ENCODE results near the gene ADARB1.

Gene ADARB1

GRCh38 chr21:45056917-45057560 is 17.3 kb upstream of the ADARB1 start:
- DNase-seq, result no peak

GRCh38 chr21:45057886-45058285 is 16.5 kb upstream of the ADARB1 start:
- no peak for DNase-seq

- no peak for DNase-seq
Measured at GRCh38 chr21:45059121-45059520, 15.3 kb upstream of the ADARB1 start.

- DNase-seq, result no peak
Measured at GRCh38 chr21:45060089-45060488, 14.3 kb upstream of the ADARB1 start.

GRCh38 chr21:45060675-45061311 is 13.6 kb upstream of the ADARB1 start:
- no peak for DNase-seq

- no peak for DNase-seq
Measured at GRCh38 chr21:45064091-45064490, 10.3 kb upstream of the ADARB1 start.

GRCh38 chr21:45064618-45065399 is 9.6 kb upstream of the ADARB1 start:
- no peak for DNase-seq

GRCh38 chr21:45067462-45068285 is 6.7 kb upstream of the ADARB1 start:
- no peak for DNase-seq

GRCh38 chr21:45069085-45069484 is 5.3 kb upstream of the ADARB1 start:
- DNase-seq, result no peak

GRCh38 chr21:45069711-45070110 is 4.7 kb upstream of the ADARB1 start:
- DNase-seq, result no peak

- no peak for DNase-seq
Measured at GRCh38 chr21:45071078-45071873, 3.1 kb upstream of the ADARB1 start.

GRCh38 chr21:45071874-45072737 is 2.3 kb upstream of the ADARB1 start:
- no peak for DNase-seq

GRCh38 chr21:45072738-45073300 is 1.6 kb upstream of the ADARB1 start:
- no peak for DNase-seq

- DNase-seq, result no peak
Measured at GRCh38 chr21:45073301-45074047, 906 bp upstream of the ADARB1 start.

- DNase-seq, result no peak
Measured at GRCh38 chr21:45074818-45075595, 627 bp downstream of the ADARB1 start.

- DNase-seq, result no peak
Measured at GRCh38 chr21:45075596-45076244, 1.3 kb downstream of the ADARB1 start.

- DNase-seq, result no peak
Measured at GRCh38 chr21:45076245-45076711, 1.9 kb downstream of the ADARB1 start.

- no peak for DNase-seq
Measured at GRCh38 chr21:45078371-45078770, 4.0 kb downstream of the ADARB1 start.

GRCh38 chr21:45078877-45079281 is 4.5 kb downstream of the ADARB1 start:
- DNase-seq, result no peak
